H9 (cell line): ENCODE measurements around the gene RGL4. TPM values are rescaled to one million over a fixed set of nuclear protein-coding genes. Genes with fewer than 3 reads are reported as not detected.
"Not testable (repeated sequence)": the region's sequence is repeated elsewhere in the genome, so short reads cannot be mapped to it uniquely, and the experiment has no call there.

ENCODE experiments used
- DNase-seq: peaks from one replicate; pipeline ENCODE4 v3.0.0-alpha.2; 2017
- H2AFZ ChIP-seq: one replicate; pipeline ENCODE4 v1.6.1; 2013; ENCODE audit warnings: mild to moderate bottlenecking, low read length, control low read depth, moderate library complexity
- H2AK5ac ChIP-seq: 2 replicates; pipeline ENCODE4 v1.6.1; 2013; ENCODE audit warnings: low read length, control low read depth, mixed read lengths; ENCODE audit not compliant: insufficient read length
- H2BK120ac ChIP-seq: one replicate; pipeline ENCODE4 v1.6.1; 2013; ENCODE audit warnings: low read depth, mild to moderate bottlenecking, low read length, control low read depth, inconsistent platforms; ENCODE audit not compliant: poor library complexity, severe bottlenecking
- H2BK12ac ChIP-seq: 2 replicates; pipeline ENCODE4 v1.6.1; 2013; ENCODE audit warnings: low read length, control low read depth, mixed read lengths, low read depth; ENCODE audit not compliant: insufficient read length
- H2BK15ac ChIP-seq: 2 replicates; pipeline ENCODE4 v1.6.1; 2013; ENCODE audit warnings: low read depth, low read length, control low read depth
- H2BK20ac ChIP-seq: one replicate; pipeline ENCODE4 v1.6.1; 2013; ENCODE audit warnings: low read depth, mild to moderate bottlenecking, low read length, control low read depth, inconsistent platforms; ENCODE audit not compliant: poor library complexity, severe bottlenecking
- H2BK5ac ChIP-seq: 2 replicates; pipeline ENCODE4 v1.6.1; 2013; ENCODE audit warnings: low read length, control low read depth, mixed read lengths; ENCODE audit not compliant: insufficient read length
- H3K14ac ChIP-seq: 2 replicates; pipeline ENCODE4 v1.6.1; 2013; ENCODE audit warnings: low read length, control low read depth; ENCODE audit not compliant: insufficient read depth
- H3K18ac ChIP-seq: 2 replicates; pipeline ENCODE4 v1.6.1; 2013; ENCODE audit warnings: low read depth, mild to moderate bottlenecking, mixed read lengths, low read length, control low read depth; ENCODE audit not compliant: insufficient read length
- H3K23ac ChIP-seq: 2 replicates; pipeline ENCODE4 v1.6.1; 2013; ENCODE audit warnings: low read length, control low read depth, mixed read lengths, low read depth; ENCODE audit not compliant: insufficient read length
- H3K23me2 ChIP-seq: 2 replicates; pipeline ENCODE4 v1.6.1; 2013; ENCODE audit warnings: low read depth, mild to moderate bottlenecking, mixed read lengths, low read length, control low read depth; ENCODE audit not compliant: insufficient read length, poor library complexity, severe bottlenecking
- H3K27ac ChIP-seq: 2 replicates; pipeline ENCODE4 v1.5.1; 2013; ENCODE audit warnings: low read length, control low read depth, mixed read lengths, low read depth; ENCODE audit not compliant: insufficient read length
- H3K27me3 ChIP-seq: 2 replicates; pipeline ENCODE4 v1.6.1; 2013; ENCODE audit warnings: low read length, control low read depth, inconsistent platforms; ENCODE audit not compliant: insufficient read depth
- H3K4ac ChIP-seq: 2 replicates; pipeline ENCODE4 v1.6.1; 2013; ENCODE audit warnings: low read depth, mild to moderate bottlenecking, control low read depth, inconsistent platforms, low read length, moderate library complexity
- H3K4me1 ChIP-seq: 2 replicates; pipeline ENCODE4 v1.6.1; 2013; ENCODE audit warnings: low read length, control low read depth, inconsistent platforms; ENCODE audit not compliant: insufficient read depth
- H3K4me2 ChIP-seq: 2 replicates; pipeline ENCODE4 v1.6.1; 2013; ENCODE audit warnings: low read length, control low read depth, mixed read lengths; ENCODE audit not compliant: insufficient read length, insufficient read depth
- H3K56ac ChIP-seq: 2 replicates; pipeline ENCODE4 v1.6.1; 2013; ENCODE audit warnings: low read depth, mild to moderate bottlenecking, mixed read lengths, low read length, control low read depth; ENCODE audit not compliant: insufficient read length
- H3K79me1 ChIP-seq: 2 replicates; pipeline ENCODE4 v1.6.1; 2013; ENCODE audit warnings: low read depth, mild to moderate bottlenecking, moderate library complexity, low read length, control low read depth, inconsistent platforms; ENCODE audit not compliant: insufficient read depth, poor library complexity, severe bottlenecking
- H3K79me2 ChIP-seq: 2 replicates; pipeline ENCODE4 v1.6.1; 2013; ENCODE audit warnings: low read length, control low read depth, inconsistent platforms; ENCODE audit not compliant: insufficient read depth
- H3K9ac ChIP-seq: 2 replicates; pipeline ENCODE4 v1.6.1; 2013; ENCODE audit warnings: low read length, control low read depth, mixed read lengths; ENCODE audit not compliant: insufficient read length; ENCODE audit errors: extremely low read depth
- H3K9me3 ChIP-seq: one replicate; pipeline ENCODE4 v1.6.1; 2013; ENCODE audit warnings: low read depth, low read length, inconsistent platforms; ENCODE audit not compliant: control insufficient read depth
- H3T11ph ChIP-seq: one replicate; pipeline ENCODE4 v1.6.1; 2013; ENCODE audit warnings: mild to moderate bottlenecking, low read length, control low read depth, inconsistent platforms
- H4K20me1 ChIP-seq: one replicate; pipeline ENCODE4 v1.6.1; 2013; ENCODE audit not compliant: control insufficient read depth, insufficient read length, insufficient read depth
- H4K5ac ChIP-seq: 2 replicates; pipeline ENCODE4 v1.6.1; 2013; ENCODE audit warnings: low read depth, mild to moderate bottlenecking, mixed read lengths, low read length, control low read depth; ENCODE audit not compliant: insufficient read length
- H4K8ac ChIP-seq: replicated peaks from 2 replicates; pipeline ENCODE4 v1.6.1; 2013; ENCODE audit warnings: low read length, control low read depth, mixed read lengths, low read depth; ENCODE audit not compliant: insufficient read length
- H4K91ac ChIP-seq: 2 replicates; pipeline ENCODE4 v1.6.1; 2013; ENCODE audit warnings: low read depth, mild to moderate bottlenecking, moderate library complexity, mixed read lengths, low read length, control low read depth; ENCODE audit not compliant: insufficient read length
- H3K27ac Mint-ChIP-seq, 3 experiments: 2 replicates in 2 of 3; 3 replicates in 1 of 3; pipeline ENCODE4 v1.8.0; 2020 to 2021; ENCODE audit warnings: mixed read lengths in 3 of 3, mild to moderate bottlenecking in 1 of 3, moderate library complexity in 1 of 3
- H3K27me3 Mint-ChIP-seq: 2 replicates; pipeline ENCODE4 v1.8.0; 2021; ENCODE audit warnings: low read depth, mild to moderate bottlenecking, moderate library complexity, mixed read lengths
- H3K36me3 Mint-ChIP-seq, 3 experiments: 2 replicates in 2 of 3; 3 replicates in 1 of 3; pipeline ENCODE4 v1.8.0; 2020 to 2021; ENCODE audit warnings: low read depth in 3 of 3, mixed read lengths in 3 of 3; ENCODE audit not compliant: insufficient read depth in 1 of 3
- H3K4me1 Mint-ChIP-seq, 2 experiments: 2 replicates each; pipeline ENCODE4 v1.8.0; 2020; ENCODE audit warnings: mixed read lengths in 2 of 2
- H3K4me3 Mint-ChIP-seq, 2 experiments: 2 replicates in 1 of 2; 3 replicates in 1 of 2; pipeline ENCODE4 v1.8.0; 2020 to 2021; ENCODE audit warnings: mild to moderate bottlenecking in 2 of 2, mixed read lengths in 2 of 2, moderate library complexity in 1 of 2
- H3K9me3 Mint-ChIP-seq, 2 experiments: 2 replicates in 1 of 2; 3 replicates in 1 of 2; pipeline ENCODE4 v1.8.0; 2020; ENCODE audit warnings: mild to moderate bottlenecking in 2 of 2, mixed read lengths in 2 of 2, moderate library complexity in 1 of 2
- CTCF ChIP-seq: fragments of 200-600 bp; sonication (generic); conservative IDR thresholded peaks from 3 replicates; pipeline ENCODE4 v1.8.0; 2021; ENCODE audit warnings: antibody characterized with exemption, mild to moderate bottlenecking
- WGBS: extraction: QIAGEN DNeasy Blood & Tissue Kit; methylation state at CpG from one replicate; pipeline ENCODE4 v1.1.7; 2013; ENCODE audit warnings: missing lambda C conversion rate, low lambda C conversion rate, mixed read lengths; ENCODE audit not compliant: insufficient read length; ENCODE audit errors: extremely low coverage; 5-methylcytosine and 5-hydroxymethylcytosine counted together
- total RNA-seq: library from RNA; stranded (reverse); gene quantifications from 2 replicates; pipeline ENCODE4 v1.2.1, GENCODE V29; 2021

The RGL4 gene
- total RNA-seq, 1 experiment from 2014 or later: not detected

- Histone ChIP-seq H3K23me2 (no peaks in the 10 kb centered on the region), H3K9ac (no peak overlapping the region), H3K56ac (no peak overlapping the region), H3K14ac (no peak overlapping the region), H2BK120ac (no peak overlapping the region), H3K4me1 (no peaks in the 10 kb centered on the region), H3K27ac (no peak overlapping the region), H3T11ph (no peak overlapping the region), H4K8ac (no peak overlapping the region), H2BK20ac (no peak overlapping the region), H2BK12ac (no peak overlapping the region), H3K79me1 (no peaks in the 10 kb centered on the region), H3K18ac (no peak overlapping the region), H2BK5ac (no peak overlapping the region), H4K5ac (no peak overlapping the region), H4K20me1 (no peaks in the 10 kb centered on the region), H2AFZ (no peak overlapping the region), H3K9me3 (peaks cover 7% of the 10 kb centered on the region), H2BK15ac (no peak overlapping the region), H3K4ac (no peak overlapping the region), H4K91ac (no peak overlapping the region), H2AK5ac (no peak overlapping the region), H3K23ac (no peak overlapping the region), H3K27me3 (no peaks in the 10 kb centered on the region), H3K79me2 (no peaks in the 10 kb centered on the region), H3K4me2 (no peak overlapping the region)
- peaks cover 27 to 45% (median 42%) of the 10 kb centered on the region in 3 experiments for H3K36me3 Mint-ChIP-seq
- H3K9me3 Mint-ChIP-seq: peaks cover 12 to 13% of the 10 kb centered on the region in 2 experiments
- H3K27me3 Mint-ChIP-seq: no peaks in the 10 kb centered on the region
- WGBS: no CpG with 5 or more reads among the region's 5 CpGs
- no peak overlapping the region for H3K4me3 Mint-ChIP-seq
- no peak for DNase-seq
- H3K4me1 Mint-ChIP-seq: no peaks in the 10 kb centered on the region
- peak overlapping the region in 1 of 3 experiments; percentile 73; a peak in 1 of 7 replicates for H3K27ac Mint-ChIP-seq
- TF ChIP-seq CTCF: no peak
Measured at GRCh38 chr22:23657727-23658126, 33.1 kb upstream of the RGL4 start.

- H3K36me3 Mint-ChIP-seq: peaks cover 48 to 70% (median 68%) of the 10 kb centered on the region in 3 experiments
- not testable (repeated sequence) for H3K27ac ChIP-seq, H3K27me3 Mint-ChIP-seq, DNase-seq, H3K23me2 ChIP-seq, H4K91ac ChIP-seq, H2BK5ac ChIP-seq, H2AK5ac ChIP-seq, H3K4me1 ChIP-seq, H2BK120ac ChIP-seq, H3K23ac ChIP-seq, H4K20me1 ChIP-seq, H3K9ac ChIP-seq, H3K27ac Mint-ChIP-seq, H3K14ac ChIP-seq, H3K56ac ChIP-seq, H2AFZ ChIP-seq, H3K9me3 ChIP-seq, H3K4ac ChIP-seq, H3K4me2 ChIP-seq, H4K8ac ChIP-seq, H3K4me1 Mint-ChIP-seq, H3K79me2 ChIP-seq, H2BK15ac ChIP-seq, H3K79me1 ChIP-seq, H3K4me3 Mint-ChIP-seq, H3K18ac ChIP-seq, H4K5ac ChIP-seq, H2BK12ac ChIP-seq, H2BK20ac ChIP-seq, H3K27me3 ChIP-seq, H3T11ph ChIP-seq
- no CpG with 5 or more reads among the region's 4 CpGs for WGBS
- H3K9me3 Mint-ChIP-seq: peaks cover 35 to 36% of the 10 kb centered on the region in 2 experiments
Measured at GRCh38 chr22:23660381-23660780, 30.4 kb upstream of the RGL4 start.
